CD14-positive monocyte (primary cell): ENCODE data around the gene LPGAT1. TPM values are rescaled to one million over a fixed set of nuclear protein-coding genes. Genes with fewer than 3 reads are reported as not detected.

Source experiments
- DNase-seq, 3 donors: peaks; one replicate each; pipeline ENCODE4 v3.0.0-alpha.2; 2011 to 2022
- H2AFZ ChIP-seq: 2 replicates; pipeline ENCODE4 v1.6.0; 2012; ENCODE audit warnings: mild to moderate bottlenecking, low read depth, low read length, inconsistent platforms; ENCODE audit not compliant: insufficient read depth, poor library complexity, severe bottlenecking
- H3K27ac ChIP-seq, 2 donors: 1 replicate in 1 of 2; 2 replicates in 1 of 2; pipeline ENCODE4 v1.5.1; 2012 to 2013; ENCODE audit warnings: low read length in 2 of 2, control low read depth in 1 of 2, inconsistent platforms in 1 of 2, low read depth in 1 of 2, mild to moderate bottlenecking in 1 of 2
- H3K27me3 ChIP-seq, 2 donors: one replicate each; pipeline versions ENCODE4 v1.6.0 to v1.6.1; 2011 to 2013; ENCODE audit warnings: low read length in 2 of 2; ENCODE audit not compliant: control insufficient read depth in 2 of 2, insufficient read depth in 2 of 2
- H3K36me3 ChIP-seq, 2 donors: replicated peaks in 1 of 2; 1 replicate in 1 of 2; 2 replicates in 1 of 2; pipeline versions ENCODE4 v1.5.1 to v1.6.1; 2012 to 2013; ENCODE audit warnings: low read length in 2 of 2, control low read depth in 1 of 2, inconsistent platforms in 1 of 2, mild to moderate bottlenecking in 1 of 2; ENCODE audit not compliant: insufficient read depth in 2 of 2, control insufficient read depth in 1 of 2
- H3K4me1 ChIP-seq, 2 donors: 1 replicate in 1 of 2; 2 replicates in 1 of 2; pipeline versions ENCODE4 v1.5.1 to v1.6.1; 2012 to 2013; ENCODE audit warnings: low read length in 2 of 2, control low read depth in 1 of 2, inconsistent platforms in 1 of 2, mild to moderate bottlenecking in 1 of 2, moderate library complexity in 1 of 2; ENCODE audit not compliant: insufficient read depth in 2 of 2, control insufficient read depth in 1 of 2
- H3K4me2 ChIP-seq: replicated peaks from 2 replicates; pipeline ENCODE3; 2012; ENCODE audit warnings: low read length, moderate library complexity, mild to moderate bottlenecking; ENCODE audit not compliant: poor library complexity, severe bottlenecking; ENCODE audit errors: extremely low read depth
- H3K4me3 ChIP-seq, 3 experiments: fragments of 200-600 bp in 1 of 3; sonication (generic) in 1 of 3; replicated peaks in 1 of 3; 1 replicate in 2 of 3; 2 replicates in 1 of 3; pipeline ENCODE4 v1.5.1; 2011 to 2013; ENCODE audit warnings: low read length in 3 of 3, mild to moderate bottlenecking in 3 of 3, control low read depth in 2 of 3, low read depth in 2 of 3, inconsistent platforms in 1 of 3, moderate library complexity in 1 of 3
- H3K79me2 ChIP-seq: 2 replicates; pipeline ENCODE4 v1.6.0; 2012; ENCODE audit warnings: mild to moderate bottlenecking, control low read depth, inconsistent platforms, low read length, moderate library complexity; ENCODE audit not compliant: insufficient read depth
- H3K9ac ChIP-seq: 2 replicates; pipeline ENCODE4 v1.6.0; 2017; ENCODE audit warnings: low read length, mild to moderate bottlenecking; ENCODE audit not compliant: insufficient read depth, poor library complexity, severe bottlenecking
- H3K9me3 ChIP-seq, 2 donors: replicated peaks in 1 of 2; 1 replicate in 1 of 2; 2 replicates in 1 of 2; pipeline versions ENCODE4 v1.5.1 to v1.6.1; 2012 to 2013; ENCODE audit warnings: low read length in 2 of 2, control low read depth in 1 of 2; ENCODE audit not compliant: control insufficient read depth in 1 of 2, insufficient read depth in 1 of 2
- H4K20me1 ChIP-seq: 2 replicates; pipeline ENCODE4 v1.6.0; 2012; ENCODE audit warnings: mild to moderate bottlenecking, low read length, control low read depth, moderate library complexity; ENCODE audit not compliant: insufficient read depth
- H3K27ac Mint-ChIP-seq, 7 donors: one replicate each; pipeline ENCODE4 v1.8.0; 2020; ENCODE audit warnings: mild to moderate bottlenecking in 7 of 7, mixed read lengths in 7 of 7, moderate library complexity in 6 of 7, inconsistent platforms in 2 of 7
- H3K27me3 Mint-ChIP-seq, 3 donors: one replicate each; pipeline ENCODE4 v1.8.0; 2021 to 2022; ENCODE audit warnings: low read depth in 3 of 3, mild to moderate bottlenecking in 3 of 3, mixed read lengths in 3 of 3, moderate library complexity in 3 of 3, inconsistent platforms in 1 of 3
- H3K36me3 Mint-ChIP-seq, 2 donors: one replicate each; pipeline ENCODE4 v1.8.0; 2020; ENCODE audit warnings: mixed read lengths in 2 of 2, inconsistent platforms in 1 of 2, mild to moderate bottlenecking in 1 of 2
- H3K4me1 Mint-ChIP-seq: one replicate; pipeline ENCODE4 v1.8.0; 2020; ENCODE audit warnings: mild to moderate bottlenecking, mixed read lengths
- H3K4me3 Mint-ChIP-seq, 2 donors: one replicate each; pipeline ENCODE4 v1.8.0; 2020; ENCODE audit warnings: mild to moderate bottlenecking in 2 of 2, mixed read lengths in 2 of 2, moderate library complexity in 1 of 2
- H3K9me3 Mint-ChIP-seq, 7 donors: one replicate each; pipeline ENCODE4 v1.8.0; 2020 to 2022; ENCODE audit warnings: mixed read lengths in 7 of 7, mild to moderate bottlenecking in 6 of 7, moderate library complexity in 6 of 7, inconsistent platforms in 2 of 7
- CTCF ChIP-seq: fragments of 200-600 bp; IDR thresholded peaks from one replicate; pipeline ENCODE4 v1.8.0; 2022; ENCODE audit warnings: antibody characterized with exemption, mild to moderate bottlenecking
- WGBS: methylation state at CpG from one replicate; pipeline ENCODE4 v1.1.5; 2013; ENCODE audit warnings: missing lambda C conversion rate; ENCODE audit not compliant: insufficient coverage; 5-methylcytosine and 5-hydroxymethylcytosine counted together
- intact Hi-C, 2 donors: fragments of 100-400 bp; cut with micrococcal nuclease; formaldehyde crosslinking; loops; one replicate each; pipeline versions ENCODE4 v1.15.0 to v1.15.1; 2023
- polyA plus RNA-seq, 3 donors: library from polyadenylated mRNA; depleted of rRNA in 1 of 3; unstranded in 2 of 3; stranded (reverse) in 1 of 3; fragments of 300-500 nt in 2 of 3; fragments of >200 nt in 1 of 3; fragmentation: Illumina TruSeq in 2 of 3; gene quantifications; 1 replicate in 2 of 3; 2 replicates in 1 of 3; pipeline ENCODE4 v1.2.3, GENCODE V29; 2012 to 2021

Gene LPGAT1
- polyA plus RNA-seq, 3 donors: 19.5 to 52.1 (median 40.2) TPM

GRCh38 chr1:211738691-211739301 lies 91.8 kb downstream of the LPGAT1 start:
- H3K27ac Mint-ChIP-seq: peak overlapping the region in 2 of 7 donors; percentile 12 to 47
- peaks cover 21% of the 10 kb centered on the region for H3K4me1 Mint-ChIP-seq
- no peak overlapping the region for H2AFZ ChIP-seq
- H4K20me1 ChIP-seq: no peaks in the 10 kb centered on the region
- H3K9me3 ChIP-seq: no peaks in the 10 kb centered on the region
- H3K4me2 ChIP-seq: peak overlapping the region; percentile 9
- H3K79me2 ChIP-seq: no peaks in the 10 kb centered on the region
- H3K27ac ChIP-seq: no peak overlapping the region
- H3K27me3 ChIP-seq: no peaks in the 10 kb centered on the region
- peak; percentile 30 to 41 (median 35) for DNase-seq
- no peak for TF ChIP-seq CTCF
- H3K27me3 Mint-ChIP-seq: peaks cover 2 to 5% (median 3%) of the 10 kb centered on the region in 3 donors
- peaks cover 0 to under 1% of the 10 kb centered on the region in 2 donors for H3K36me3 ChIP-seq
- 0% methylated on average over 1 of the region's 2 CpGs for WGBS
- peaks cover 2 to 4% of the 10 kb centered on the region in 2 donors for H3K36me3 Mint-ChIP-seq
- H3K9ac ChIP-seq: no peak overlapping the region
- H3K4me1 ChIP-seq: peaks cover 13 to 14% of the 10 kb centered on the region in 2 donors
- H3K4me3 Mint-ChIP-seq: peak overlapping the region in 1 of 2 donors; percentile 39
- no peaks in the 10 kb centered on the region for H3K9me3 Mint-ChIP-seq
- intact Hi-C loops: no loop called here
- no peak overlapping the region for H3K4me3 ChIP-seq

- Histone ChIP-seq H2AFZ (no peak overlapping the region), H3K36me3 (no peaks in the 10 kb centered on the region), H4K20me1 (no peaks in the 10 kb centered on the region), H3K27me3 (no peaks in the 10 kb centered on the region), H3K4me3 (no peak overlapping the region), H3K27ac (no peak overlapping the region), H3K9me3 (no peaks in the 10 kb centered on the region), H3K79me2 (no peaks in the 10 kb centered on the region), H3K4me1 (peaks cover 13 to 14% of the 10 kb centered on the region in 2 donors), H3K4me2 (no peak overlapping the region), H3K9ac (peak overlapping the region; percentile 9)
- Mint-ChIP-seq H3K4me1 (peaks cover 21% of the 10 kb centered on the region), H3K4me3 (no peak overlapping the region), H3K36me3 (peaks cover 0 to 2% of the 10 kb centered on the region in 2 donors), H3K27me3 (peaks cover 2 to 5% (median 4%) of the 10 kb centered on the region in 3 donors), H3K27ac (no peak overlapping the region), H3K9me3 (no peaks in the 10 kb centered on the region)
- WGBS: 72% methylated on average over 4 of the region's 9 CpGs
- intact Hi-C loops: no loop called here
- no peak for TF ChIP-seq CTCF
- no peak for DNase-seq
These were observed 92.4 kb downstream of the LPGAT1 start for GRCh38 chr1:211738096-211738690.
